Effector memory CD8-positive, alpha-beta T cell (primary cell): ENCODE data around the gene MGAT1.
"Not testable (repeated sequence)": the region's sequence is repeated elsewhere in the genome, so short reads cannot be mapped to it uniquely, and the experiment has no call there.

Experiments
- ATAC-seq: fragments of 150-1000 bp; cut with Tn5 transposase; replicated peaks from 2 replicates; pipeline ENCODE4 v1.10.0; 2021; ENCODE audit warnings: mild to moderate bottlenecking, moderate library complexity
- DNase-seq, 3 experiments: peaks; one replicate each; pipeline ENCODE4 v3.0.0; 2021
- H3K27ac Mint-ChIP-seq, 2 donors: one replicate each; pipeline ENCODE4 v1.8.0; 2022; ENCODE audit warnings: mild to moderate bottlenecking in 2 of 2, mixed read lengths in 2 of 2, moderate library complexity in 2 of 2
- H3K27me3 Mint-ChIP-seq, 2 donors: one replicate each; pipeline ENCODE4 v1.8.0; 2022; ENCODE audit warnings: mixed read lengths in 2 of 2
- H3K36me3 Mint-ChIP-seq: one replicate; pipeline ENCODE4 v1.8.0; 2022; ENCODE audit warnings: mild to moderate bottlenecking, moderate library complexity, mixed read lengths; ENCODE audit not compliant: insufficient read depth
- H3K4me1 Mint-ChIP-seq, 2 donors: one replicate each; pipeline ENCODE4 v1.8.0; 2022; ENCODE audit warnings: low read depth in 2 of 2, mixed read lengths in 2 of 2
- H3K4me3 Mint-ChIP-seq, 2 donors: one replicate each; pipeline ENCODE4 v1.8.0; 2022; ENCODE audit warnings: mild to moderate bottlenecking in 2 of 2, mixed read lengths in 2 of 2, moderate library complexity in 2 of 2
- H3K9me3 Mint-ChIP-seq, 2 donors: one replicate each; pipeline ENCODE4 v1.8.0; 2022; ENCODE audit warnings: mixed read lengths in 2 of 2

Gene MGAT1

GRCh38 chr5:180830253-180831138 lies 27.9 kb upstream of the MGAT1 start:
- H3K4me3 Mint-ChIP-seq = peak overlapping the region; percentile 99 to 100
- H3K27me3 Mint-ChIP-seq = no peaks in the 10 kb centered on the region
- H3K36me3 Mint-ChIP-seq = peaks cover 26% of the 10 kb centered on the region
- peaks cover 36 to 38% of the 10 kb centered on the region in 2 donors for H3K4me1 Mint-ChIP-seq
- DNase-seq = peak; percentile 61 to 66 (median 63)
- peak; percentile 72 for ATAC-seq
- H3K27ac Mint-ChIP-seq = peak overlapping the region; percentile 99
- H3K9me3 Mint-ChIP-seq = no peaks in the 10 kb centered on the region

GRCh38 chr5:180829726-180830125 lies 27.1 kb upstream of the MGAT1 start:
- H3K27ac Mint-ChIP-seq = peak overlapping the region; percentile 99
- H3K4me3 Mint-ChIP-seq = peak overlapping the region; percentile 99 to 100
- no peaks in the 10 kb centered on the region for H3K9me3 Mint-ChIP-seq
- ATAC-seq (no peak), DNase-seq (no peak)
- H3K4me1 Mint-ChIP-seq = peaks cover 36 to 37% of the 10 kb centered on the region in 2 donors
- H3K36me3 Mint-ChIP-seq = peaks cover 26% of the 10 kb centered on the region
- H3K27me3 Mint-ChIP-seq = no peaks in the 10 kb centered on the region

GRCh38 chr5:180828756-180829531 lies 26.3 kb upstream of the MGAT1 start:
- peaks cover 26% of the 10 kb centered on the region for H3K36me3 Mint-ChIP-seq
- H3K27me3 Mint-ChIP-seq, DNase-seq, ATAC-seq, H3K4me3 Mint-ChIP-seq, H3K9me3 Mint-ChIP-seq: not testable (repeated sequence)
- H3K27ac Mint-ChIP-seq = peak overlapping the region in 1 of 2 donors; percentile 49
- H3K4me1 Mint-ChIP-seq = peaks cover 30% of the 10 kb centered on the region in 2 donors

GRCh38 chr5:180827374-180827773 lies 24.8 kb upstream of the MGAT1 start:
- not testable (repeated sequence) for H3K4me3 Mint-ChIP-seq, H3K27me3 Mint-ChIP-seq, ATAC-seq, H3K9me3 Mint-ChIP-seq, H3K27ac Mint-ChIP-seq, DNase-seq
- Mint-ChIP-seq H3K36me3 (peaks cover 25% of the 10 kb centered on the region), H3K4me1 (peaks cover 18 to 20% of the 10 kb centered on the region in 2 donors)

GRCh38 chr5:180825768-180826525 lies 23.3 kb upstream of the MGAT1 start:
- ATAC-seq (no peak), DNase-seq (no peak)
- Mint-ChIP-seq H3K4me3 (no peak overlapping the region), H3K27me3 (no peaks in the 10 kb centered on the region), H3K27ac (no peak overlapping the region), H3K4me1 (peaks cover 11 to 12% of the 10 kb centered on the region in 2 donors), H3K9me3 (no peaks in the 10 kb centered on the region), H3K36me3 (peaks cover 11% of the 10 kb centered on the region)

- H3K36me3 Mint-ChIP-seq = no peaks in the 10 kb centered on the region
- DNase-seq (no peak), ATAC-seq (no peak)
- H3K27ac Mint-ChIP-seq = no peak overlapping the region
- H3K4me3 Mint-ChIP-seq = no peak overlapping the region
- no peaks in the 10 kb centered on the region for H3K27me3 Mint-ChIP-seq
- H3K9me3 Mint-ChIP-seq = no peaks in the 10 kb centered on the region
- peaks cover under 1 to 2% of the 10 kb centered on the region in 2 donors for H3K4me1 Mint-ChIP-seq
Measured at GRCh38 chr5:180824630-180825476, 22.2 kb upstream of the MGAT1 start.

- ATAC-seq = no peak
- no peaks in the 10 kb centered on the region for H3K4me1 Mint-ChIP-seq
- no peak overlapping the region for H3K4me3 Mint-ChIP-seq
- DNase-seq = no peak
- no peak overlapping the region for H3K27ac Mint-ChIP-seq
- H3K9me3 Mint-ChIP-seq = no peaks in the 10 kb centered on the region
- no peaks in the 10 kb centered on the region for H3K27me3 Mint-ChIP-seq
- H3K36me3 Mint-ChIP-seq = no peaks in the 10 kb centered on the region
Measured at GRCh38 chr5:180823940-180824629, 21.5 kb upstream of the MGAT1 start.

- Mint-ChIP-seq H3K27me3 (peaks cover 7% of the 10 kb centered on the region in 2 donors), H3K4me3 (no peak overlapping the region), H3K36me3 (no peaks in the 10 kb centered on the region), H3K27ac (no peak overlapping the region), H3K9me3 (no peaks in the 10 kb centered on the region), H3K4me1 (no peaks in the 10 kb centered on the region)
- ATAC-seq (no peak), DNase-seq (no peak)
Measured at GRCh38 chr5:180823346-180823745, 20.7 kb upstream of the MGAT1 start.

GRCh38 chr5:180821538-180821937 lies 18.9 kb upstream of the MGAT1 start:
- DNase-seq = no peak
- no peaks in the 10 kb centered on the region for H3K36me3 Mint-ChIP-seq
- ATAC-seq = no peak
- no peak overlapping the region for H3K27ac Mint-ChIP-seq
- H3K4me1 Mint-ChIP-seq = peaks cover 0 to 5% of the 10 kb centered on the region in 2 donors
- H3K9me3 Mint-ChIP-seq = no peaks in the 10 kb centered on the region
- H3K27me3 Mint-ChIP-seq = peaks cover 9 to 11% of the 10 kb centered on the region in 2 donors
- no peak overlapping the region for H3K4me3 Mint-ChIP-seq

- H3K4me1 Mint-ChIP-seq = peaks cover 0 to 6% of the 10 kb centered on the region in 2 donors
Measured at GRCh38 chr5:180820788-180821321, 18.2 kb upstream of the MGAT1 start.

GRCh38 chr5:180818677-180819341 lies 16.2 kb upstream of the MGAT1 start:
- H3K27ac Mint-ChIP-seq = no peak overlapping the region
- DNase-seq (no peak), ATAC-seq (no peak)
- no peaks in the 10 kb centered on the region for H3K9me3 Mint-ChIP-seq
- peaks cover 9 to 11% of the 10 kb centered on the region in 2 donors for H3K27me3 Mint-ChIP-seq
- H3K4me3 Mint-ChIP-seq = no peak overlapping the region
- H3K36me3 Mint-ChIP-seq = no peaks in the 10 kb centered on the region
- peaks cover 0 to 8% of the 10 kb centered on the region in 2 donors for H3K4me1 Mint-ChIP-seq

More at GRCh38 chr5:180820788-180821321, 18.2 kb upstream of the MGAT1 start:
- ATAC-seq (no peak), DNase-seq (no peak)
- Mint-ChIP-seq H3K27me3 (peaks cover 9 to 11% of the 10 kb centered on the region in 2 donors), H3K36me3 (no peaks in the 10 kb centered on the region), H3K27ac (no peak overlapping the region), H3K4me3 (no peak overlapping the region), H3K9me3 (no peaks in the 10 kb centered on the region)
